ENCODE data around the gene MSGN1.

- no peak for TF ChIP-seq CTCF (IDR thresholded peaks at IDR 0.05)
- TF ChIP-seq POLR2A (IDR thresholded peaks at IDR 0.05), result no peak
Measured at GRCh38 chr2:17835516-17835915, 19.3 kb downstream of the MSGN1 start.

All from Peyer's patch (tissue), 4 donors.